GM10847 (cell line): ENCODE data around the gene RASGRF1.

ENCODE experiments used
- POLR2A ChIP-seq: IDR thresholded peaks from 2 replicates; pipeline ENCODE4 v1.6.1; 2011; ENCODE audit not compliant: insufficient read length; ENCODE audit errors: extremely low read depth

The RASGRF1 gene

GRCh38 chr15:79116771-79117170 lies 26.2 kb upstream of the RASGRF1 start:
- TF ChIP-seq POLR2A, result no peak

GRCh38 chr15:79115986-79116665 lies 25.5 kb upstream of the RASGRF1 start:
- no peak for TF ChIP-seq POLR2A

GRCh38 chr15:79113831-79114230 lies 23.3 kb upstream of the RASGRF1 start:
- no peak for TF ChIP-seq POLR2A

GRCh38 chr15:79105141-79105540 lies 14.6 kb upstream of the RASGRF1 start:
- no peak for TF ChIP-seq POLR2A

GRCh38 chr15:79102595-79102994 lies 12.0 kb upstream of the RASGRF1 start:
- no peak for TF ChIP-seq POLR2A

- TF ChIP-seq POLR2A, result no peak
Observed at GRCh38 chr15:79101866-79102581, 11.4 kb upstream of the RASGRF1 start.

- no peak for TF ChIP-seq POLR2A
Observed at GRCh38 chr15:79099692-79100091, 9.1 kb upstream of the RASGRF1 start.

GRCh38 chr15:79094611-79095021 lies 4.0 kb upstream of the RASGRF1 start:
- TF ChIP-seq POLR2A, result no peak

- TF ChIP-seq POLR2A, result no peak
Observed at GRCh38 chr15:79093352-79093935, 2.9 kb upstream of the RASGRF1 start.

- TF ChIP-seq POLR2A, result no peak
Observed at GRCh38 chr15:79092382-79092781, 1.8 kb upstream of the RASGRF1 start.

GRCh38 chr15:79091204-79091867 lies 756 bp upstream of the RASGRF1 start:
- TF ChIP-seq POLR2A, result no peak

- no peak for TF ChIP-seq POLR2A
Observed at GRCh38 chr15:79089890-79090486, 592 bp downstream of the RASGRF1 start.

- no peak for TF ChIP-seq POLR2A
Observed at GRCh38 chr15:79089331-79089889, 1.2 kb downstream of the RASGRF1 start.

- no peak for TF ChIP-seq POLR2A
Observed at GRCh38 chr15:79088426-79089205, 2.0 kb downstream of the RASGRF1 start.
